ENCODE data around the gene GRIK2. TPM values are rescaled to one million over a fixed set of nuclear protein-coding genes. Genes with fewer than 3 reads are reported as not detected.

Gene GRIK2
- total and polyA plus RNA-seq, 2 donors (not counting 3 experiments of a cell fraction or from before 2014, with no cell fraction given): not detected

GRCh38 chr6:101445527-101445926 lies 52.0 kb downstream of the GRIK2 start:
- H3K9me3 ChIP-seq (replicated peaks; ENCODE audit: control insufficient read depth, insufficient read depth, low read length): no peaks in the 10 kb centered on the region
- H4K20me1 ChIP-seq (replicated peaks; ENCODE audit: control insufficient read depth, extremely low read depth, insufficient read depth, low read length): no peaks in the 10 kb centered on the region
- DNase-seq (ENCODE audit: low read depth, low spot score) (no peak), FAIRE-seq (no peak)
- intact Hi-C loops (cut with micrococcal nuclease) (no loop called here), dilution Hi-C loops (cut with MboI; ENCODE audit: extremely low pct_ligation_motif_present, low sequenced_read_pairs) (no loop called here)
- TF ChIP-seq MYC (IDR thresholded peaks at IDR 0.05; ENCODE audit: low read depth, low read length): no peak
- no peak for TF ChIP-seq POLR2A (IDR thresholded peaks at IDR 0.05; ENCODE audit: low read depth, low read length)
- no peak for TF ChIP-seq CTCF (IDR thresholded peaks at IDR 0.05; ENCODE audit: extremely low read depth in 1 of 2, insufficient read depth in 1 of 2, low read depth in 1 of 2, low read length in 2 of 2)
- TF ChIP-seq EZH2 (IDR thresholded peaks at IDR 0.05; ENCODE audit: borderline replicate concordance, low read depth, low read length, severe bottlenecking): no peak
- no peak for TF ChIP-seq POLR2AphosphoS5 (IDR thresholded peaks at IDR 0.05; ENCODE audit: insufficient read depth, low read depth, low read length)
- no peak for TF ChIP-seq FOS (IDR thresholded peaks at IDR 0.05; ENCODE audit: borderline replicate concordance, insufficient read depth, low read length)
- TF ChIP-seq JUN (IDR thresholded peaks at IDR 0.05; ENCODE audit: borderline replicate concordance, insufficient read depth, insufficient read length, low read depth): no peak
- no peak for TF ChIP-seq GATA2 (IDR thresholded peaks at IDR 0.05; ENCODE audit: insufficient read depth, insufficient read length, low read depth, low read length)
- no peak for TF ChIP-seq MAX (IDR thresholded peaks at IDR 0.05; ENCODE audit: insufficient read depth, insufficient read length)
- no peaks in the 10 kb centered on the region for H3K79me2 ChIP-seq (ENCODE audit: control insufficient read depth, insufficient read depth, low read length)
- H3K9me1 ChIP-seq (replicated peaks; ENCODE audit: control insufficient read depth, extremely low read depth, insufficient read depth, low read length): no peaks in the 10 kb centered on the region
- POLR2A ChIA-PET: no interaction called here
- CTCF ChIA-PET: no interaction called here
- H3K27me3 ChIP-seq (ENCODE audit: control insufficient read depth in 2 of 2, insufficient read depth in 2 of 2, low read length in 2 of 2): no peaks in the 10 kb centered on the region
- no TSS peak for BruUV-seq (replicated peaks)
- H3K4me3 ChIP-seq (replicated peaks in 1 of 3; ENCODE audit: insufficient read depth in 1 of 3, low read depth in 1 of 3, low read length in 3 of 3): no peak overlapping the region
- H3K4me1 ChIP-seq (ENCODE audit: control insufficient read depth, extremely low read depth, insufficient read depth, low read length): no peaks in the 10 kb centered on the region
- H3K36me3 ChIP-seq (ENCODE audit: control insufficient read depth in 2 of 2, extremely low read depth in 1 of 2, insufficient read depth in 2 of 2, low read length in 2 of 2): no peaks in the 10 kb centered on the region
- no peak overlapping the region for H3K9ac ChIP-seq (replicated peaks; ENCODE audit: extremely low read depth, insufficient read depth, low read length)
- H3K4me2 ChIP-seq (ENCODE audit: insufficient read depth, low read length): no peak overlapping the region
- H2AFZ ChIP-seq (ENCODE audit: low read depth, low read length): no peak overlapping the region
- no peak overlapping the region for H3K27ac ChIP-seq (ENCODE audit: insufficient read depth, low read depth, low read length)

All from endothelial cell of umbilical vein (primary cell).